G401 (cell line): Measurements from ENCODE around the gene FN1. TPM values are rescaled to one million over a fixed set of nuclear protein-coding genes. Genes with fewer than 3 reads are reported as not detected.
"Not testable (repeated sequence)": the region's sequence is repeated elsewhere in the genome, so short reads cannot be mapped to it uniquely, and the experiment has no call there.

Experiments
- DNase-seq: peaks from one replicate; pipeline ENCODE4 v3.0.0-alpha.2; 2015; ENCODE audit warnings: low spot score
- in situ Hi-C: cut with HindIII; loops from 2 replicates; pipeline ENCODE4 v1.10.0; 2016; ENCODE audit warnings: low sequenced_read_pairs, mixed read lengths
- total RNA-seq: library from RNA; depleted of rRNA; stranded (reverse); fragments of >200 nt; shearing (Covaris generic); gene quantifications from 2 replicates; pipeline ENCODE4 v1.2.3, GENCODE V29; 2014

FN1 gene
- total RNA-seq, 1 experiment from 2014 or later = 0.27 TPM

DNA sequence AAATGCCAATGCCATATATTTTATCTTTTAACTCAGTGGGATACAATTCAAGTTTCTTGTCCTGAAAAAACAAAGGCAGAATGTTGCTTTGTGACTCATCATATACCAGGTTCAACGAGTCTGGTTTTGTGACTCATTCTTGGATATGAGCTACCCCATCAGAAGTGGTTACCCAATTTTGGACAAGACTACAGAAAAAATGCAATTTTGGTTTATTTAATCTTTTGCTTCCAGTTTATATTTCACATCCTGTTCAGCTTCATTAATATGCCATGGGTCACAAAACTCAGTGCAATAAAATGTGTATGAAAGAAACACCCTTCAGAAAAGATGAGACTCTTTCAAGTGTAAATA is 25.0 kb downstream of the FN1 start:
- in situ Hi-C loops = no loop called here
- no peak for DNase-seq

GRCh38 chr2:215410181-215410931 is 25.5 kb downstream of the FN1 start:
- in situ Hi-C loops, DNase-seq: not testable (repeated sequence)

DNA sequence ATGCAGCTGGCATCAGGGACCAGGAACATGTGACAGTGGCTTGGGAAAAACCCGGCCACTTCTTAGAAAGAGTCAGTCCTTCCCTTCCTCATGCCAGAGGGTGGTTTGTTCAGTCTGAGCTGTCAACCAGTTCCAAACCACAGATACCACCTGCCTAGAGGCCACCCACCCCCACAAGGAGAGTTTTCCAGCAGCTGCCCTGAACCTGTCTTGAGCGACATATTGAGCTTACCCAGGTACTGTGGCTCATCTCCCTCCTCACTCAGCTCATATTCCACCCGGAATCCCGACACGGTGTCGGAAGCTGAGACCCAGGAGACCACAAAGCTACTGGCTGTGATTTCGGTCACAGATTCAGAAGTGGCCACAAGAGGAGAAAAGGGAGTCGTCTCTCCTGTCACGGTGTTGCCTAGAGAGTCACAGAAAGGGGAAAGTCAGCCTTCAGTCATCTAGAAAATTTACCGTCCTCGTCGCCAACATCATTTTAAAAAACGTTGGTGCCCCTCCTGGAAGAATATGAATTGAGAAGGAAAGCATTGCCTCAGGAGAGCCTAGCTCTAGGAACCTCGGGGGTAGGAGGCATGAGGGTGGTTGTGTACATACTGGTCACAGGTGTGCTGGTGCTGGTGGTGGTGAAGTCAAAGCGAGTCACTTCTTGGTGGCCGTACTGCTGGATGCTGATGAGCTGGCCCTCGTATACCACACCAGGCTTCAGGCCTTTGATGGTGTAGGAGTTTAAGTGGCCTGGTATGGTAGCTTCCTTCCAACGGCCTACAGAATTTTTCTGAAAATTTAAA is 26.3 kb downstream of the FN1 start:
- in situ Hi-C loops = no loop called here
- DNase-seq = no peak

DNA sequence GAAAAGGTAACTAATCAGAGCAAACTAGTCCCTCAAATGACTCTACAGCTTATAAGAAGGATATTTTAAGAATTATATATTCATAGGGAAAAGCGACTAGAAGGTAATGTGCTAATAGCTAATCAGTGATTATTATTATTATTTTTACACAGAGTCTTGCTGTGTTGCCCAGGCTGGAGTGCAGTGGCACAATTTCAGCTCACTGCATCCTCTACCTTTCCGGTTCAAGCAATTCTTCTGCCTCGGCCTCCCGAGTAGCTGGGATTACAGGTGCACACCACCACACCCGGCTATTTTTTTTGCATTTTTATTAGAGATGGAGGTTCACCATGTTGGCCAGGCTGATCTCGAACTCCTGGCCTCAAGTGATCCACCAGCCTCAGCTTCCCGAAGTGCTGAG is 27.4 kb downstream of the FN1 start:
- DNase-seq, in situ Hi-C loops: not testable (repeated sequence)

DNA sequence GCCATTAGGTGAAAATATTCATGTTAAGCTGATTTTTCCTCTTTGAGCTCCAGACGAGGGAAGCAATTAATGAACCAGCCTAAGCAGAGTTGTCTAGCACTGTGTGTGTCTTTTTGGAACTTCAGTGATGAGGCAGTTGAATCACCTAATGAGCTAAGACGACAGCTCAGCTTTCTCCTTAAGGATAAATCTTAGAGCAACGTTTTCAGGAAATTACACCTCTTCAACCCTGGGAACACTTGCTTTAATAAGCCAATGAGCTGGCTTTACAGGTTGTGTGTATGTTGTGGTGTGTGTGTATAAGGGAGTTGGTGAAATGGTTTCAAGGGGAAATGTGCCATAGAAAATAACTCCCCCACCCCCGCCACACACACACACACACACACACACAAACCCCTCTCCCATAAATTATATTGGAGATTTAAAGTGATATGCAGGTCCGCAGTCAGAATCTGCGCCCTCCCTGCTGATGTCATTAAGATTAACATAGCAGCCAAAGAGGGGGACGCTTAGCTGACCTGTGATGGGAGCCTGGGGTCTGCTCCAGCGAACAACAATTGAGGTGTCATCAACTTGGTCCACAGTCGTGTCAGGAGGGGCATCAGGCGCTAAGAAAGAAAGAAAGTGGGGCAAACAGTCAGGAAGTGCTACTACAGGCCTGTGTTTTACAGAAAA is 28.1 kb downstream of the FN1 start:
- no peak for DNase-seq
- in situ Hi-C loops = no loop called here

DNA sequence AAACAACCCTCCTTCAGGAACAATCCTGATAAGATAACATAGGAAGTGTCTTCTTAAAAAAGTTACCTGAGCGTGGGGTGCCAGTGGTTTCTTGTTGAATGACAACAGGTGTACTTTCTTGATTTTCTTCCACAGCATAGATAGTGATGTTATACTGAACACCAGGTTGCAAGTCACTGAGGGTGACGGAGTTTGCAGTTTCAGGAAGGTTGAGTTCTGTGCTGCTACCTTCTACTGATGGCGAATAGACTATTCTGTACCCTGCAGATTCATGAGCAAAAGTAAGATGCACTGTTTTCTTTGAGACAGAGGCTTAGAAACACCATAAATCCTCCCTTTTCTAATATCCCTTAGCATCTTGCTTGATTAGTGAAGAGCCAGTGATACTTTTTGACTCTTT is 28.8 kb downstream of the FN1 start:
- in situ Hi-C loops = no loop called here

DNA sequence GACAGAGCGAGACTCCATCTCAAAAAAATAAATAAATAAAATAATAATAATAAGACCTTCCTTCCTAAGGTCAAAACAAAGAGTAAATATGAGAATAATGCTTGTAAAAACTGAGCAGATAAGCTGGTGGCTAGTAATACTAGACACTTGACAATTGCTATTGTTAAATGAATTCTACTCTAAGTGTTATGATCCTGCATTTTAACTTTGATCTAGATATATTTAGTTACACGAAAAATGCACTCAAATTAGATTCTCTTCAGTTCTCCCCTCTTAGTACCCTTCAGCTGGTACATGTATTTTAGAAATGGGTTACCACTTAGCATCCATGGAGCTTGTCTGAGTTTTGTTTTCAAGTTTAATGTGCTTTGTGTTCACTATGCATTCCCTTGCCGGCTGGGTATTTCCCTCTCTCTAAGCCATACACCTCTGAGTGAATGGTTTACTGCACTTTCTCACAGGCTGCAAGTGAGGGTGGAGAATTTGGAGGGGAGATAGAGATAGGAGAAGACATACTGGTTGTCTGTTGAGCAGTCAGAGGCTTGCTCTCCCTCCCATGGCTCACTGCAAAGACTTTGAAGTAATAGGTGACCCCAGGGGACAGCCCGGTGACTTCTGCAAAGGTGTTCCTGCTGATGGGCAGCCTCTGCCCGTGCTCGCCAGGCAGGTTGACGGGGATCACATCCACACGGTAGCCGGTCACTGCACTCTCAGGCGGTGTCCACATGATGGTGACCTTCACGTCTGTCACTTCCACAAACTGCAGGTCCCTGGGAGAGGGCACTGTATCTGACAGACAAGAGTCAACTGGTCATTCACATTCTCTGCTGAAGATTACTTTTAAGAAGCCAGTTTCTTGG is 29.9 kb downstream of the FN1 start:
- DNase-seq = no peak
- in situ Hi-C loops = no loop called here

More for the DNA sequence above, 28.8 kb downstream of the FN1 start:
- no peak for DNase-seq

GRCh38 chr2:215404348-215405012 is 31.4 kb downstream of the FN1 start:
- in situ Hi-C loops = no loop called here

DNA sequence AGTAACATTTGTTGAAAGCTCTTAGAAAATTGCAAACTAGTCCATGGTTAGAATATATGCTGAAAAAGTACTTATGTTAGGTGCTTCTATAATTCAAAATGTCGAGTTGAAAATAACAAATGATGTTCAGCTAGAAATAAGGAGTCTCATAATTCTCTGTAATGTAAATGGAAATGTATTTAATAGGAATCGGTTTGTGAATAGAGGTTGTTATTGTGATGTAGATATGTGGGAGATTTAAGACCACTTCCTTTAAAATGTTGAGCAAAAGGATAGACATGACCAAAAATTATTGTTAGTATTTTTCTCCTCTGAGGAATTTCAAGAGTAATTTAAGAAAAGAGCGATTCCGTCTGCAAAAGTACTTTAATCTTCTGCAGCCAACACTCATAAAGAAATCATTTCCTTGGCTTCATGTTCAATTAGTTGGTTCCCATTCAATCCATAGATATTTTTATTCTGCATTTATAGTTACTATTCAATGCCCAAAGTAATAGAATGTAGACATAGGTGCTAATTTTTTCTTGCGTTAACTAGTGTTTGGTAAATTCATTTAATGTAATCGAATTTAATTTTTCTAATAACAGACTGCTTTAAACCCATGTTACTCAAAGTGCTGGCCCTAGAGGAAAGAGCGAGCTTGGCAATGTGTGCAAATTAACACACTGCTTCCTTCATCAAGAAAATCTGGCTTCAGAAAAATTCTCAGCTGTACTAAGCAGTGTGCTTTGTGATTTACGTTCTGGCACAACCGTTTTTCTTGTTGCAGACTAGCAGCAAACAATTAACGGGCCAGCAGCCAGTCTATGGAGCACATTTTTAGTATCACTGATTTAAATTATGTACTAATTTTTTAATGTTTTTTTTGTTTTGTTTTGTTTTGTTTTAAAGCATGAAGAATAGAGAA is 32.2 kb downstream of the FN1 start:
- no peak for DNase-seq
- in situ Hi-C loops = no loop called here

More at GRCh38 chr2:215404348-215405012, 31.4 kb downstream of the FN1 start:
- DNase-seq = no peak

DNA sequence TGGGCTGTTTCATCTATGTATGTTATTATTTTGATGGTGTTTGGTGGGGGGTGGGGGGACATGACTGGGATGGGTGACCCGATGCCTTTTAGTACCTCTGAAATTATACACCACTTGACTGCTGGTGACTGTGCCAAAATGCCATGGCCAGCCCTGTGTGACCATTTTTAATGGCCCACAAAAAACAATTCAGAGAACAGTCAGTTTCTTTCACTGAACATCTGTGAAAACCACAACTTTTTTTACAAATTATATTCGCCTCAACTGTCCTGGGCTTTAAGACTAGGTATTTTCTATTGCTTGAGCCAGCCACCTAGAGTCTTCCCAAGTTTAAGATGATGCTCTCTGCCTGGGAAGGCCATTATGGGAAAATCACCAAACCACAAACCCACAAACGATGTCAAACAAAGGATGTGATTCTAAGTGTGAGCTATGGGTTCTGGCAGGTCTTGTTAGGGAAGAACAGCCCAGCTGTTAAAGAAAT is 33.9 kb downstream of the FN1 start:
- no peak for DNase-seq

GRCh38 chr2:215399067-215399716 is 36.7 kb downstream of the FN1 start:
- in situ Hi-C loops = no loop called here
- no peak for DNase-seq

More for the DNA sequence above, 33.9 kb downstream of the FN1 start:
- in situ Hi-C loops = no loop called here

DNA sequence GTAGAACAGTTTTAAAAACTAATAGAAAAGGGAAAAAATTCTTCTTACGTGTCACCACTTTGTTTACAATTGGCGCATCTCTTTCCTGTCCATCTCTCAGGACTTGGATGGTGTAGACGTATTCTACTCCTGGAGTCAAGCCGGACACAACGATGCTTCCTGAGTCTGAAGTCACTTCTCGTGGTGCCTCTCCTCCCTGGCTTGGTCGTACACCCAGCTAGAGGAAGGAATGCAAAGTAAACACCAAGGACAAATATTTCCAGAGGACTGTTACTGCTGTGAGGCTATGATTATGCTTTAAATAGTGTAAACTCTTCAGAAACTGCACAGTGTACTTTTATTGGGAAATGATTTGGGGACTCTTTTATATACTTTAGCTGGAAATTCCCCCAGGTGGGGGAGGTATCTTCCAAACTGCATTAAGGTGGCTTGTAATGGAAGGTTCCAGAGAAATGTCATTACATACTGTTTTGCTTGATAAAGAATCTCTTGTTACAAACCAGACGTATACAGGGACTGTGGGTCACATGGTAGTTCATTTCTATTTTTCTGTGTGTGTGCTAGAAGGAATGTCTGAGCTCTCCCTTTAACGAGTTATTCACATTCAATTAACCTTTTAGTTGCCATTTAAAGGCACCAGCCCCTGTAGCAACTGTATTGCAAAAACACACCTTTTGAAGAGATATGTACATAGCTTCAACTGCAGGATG is 38.1 kb downstream of the FN1 start:
- in situ Hi-C loops = no loop called here
- DNase-seq = no peak

DNA sequence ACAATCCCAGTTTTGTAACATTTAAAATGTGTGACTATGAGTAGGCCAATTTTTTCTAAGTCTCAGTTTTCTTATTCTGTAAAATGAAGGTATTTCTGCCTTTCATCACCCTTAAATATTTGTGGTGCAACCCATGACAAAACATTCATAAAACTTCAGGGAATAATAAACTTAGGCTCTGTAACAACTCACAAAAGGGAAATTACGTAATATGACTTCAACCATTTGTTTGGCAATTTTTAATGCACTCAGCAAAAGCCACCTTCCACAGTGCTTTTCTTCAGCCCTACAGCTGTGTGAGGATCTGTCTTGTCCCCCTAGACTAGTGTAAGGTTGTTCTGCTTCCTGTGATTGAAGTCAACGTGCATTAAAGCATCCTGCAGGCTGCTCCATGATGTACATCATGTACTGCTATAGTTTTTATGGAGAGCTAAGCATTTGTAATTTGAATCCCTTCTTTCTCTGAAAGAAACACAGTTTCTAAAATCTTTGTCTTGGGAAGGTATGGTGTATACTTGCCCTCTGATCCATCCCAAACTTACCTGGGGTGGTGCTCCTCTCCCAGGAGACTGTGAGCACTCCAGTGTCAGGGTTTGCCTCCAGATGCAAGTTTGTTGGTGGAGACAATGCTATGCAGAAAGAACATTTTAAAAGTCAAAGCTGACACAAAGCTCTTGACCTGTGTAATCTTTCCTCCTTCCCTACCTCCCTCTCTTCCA is 39.1 kb downstream of the FN1 start:
- no peak for DNase-seq
- in situ Hi-C loops = no loop called here

GRCh38 chr2:215395687-215396460 is 40.0 kb downstream of the FN1 start:
- in situ Hi-C loops = no loop called here

DNA sequence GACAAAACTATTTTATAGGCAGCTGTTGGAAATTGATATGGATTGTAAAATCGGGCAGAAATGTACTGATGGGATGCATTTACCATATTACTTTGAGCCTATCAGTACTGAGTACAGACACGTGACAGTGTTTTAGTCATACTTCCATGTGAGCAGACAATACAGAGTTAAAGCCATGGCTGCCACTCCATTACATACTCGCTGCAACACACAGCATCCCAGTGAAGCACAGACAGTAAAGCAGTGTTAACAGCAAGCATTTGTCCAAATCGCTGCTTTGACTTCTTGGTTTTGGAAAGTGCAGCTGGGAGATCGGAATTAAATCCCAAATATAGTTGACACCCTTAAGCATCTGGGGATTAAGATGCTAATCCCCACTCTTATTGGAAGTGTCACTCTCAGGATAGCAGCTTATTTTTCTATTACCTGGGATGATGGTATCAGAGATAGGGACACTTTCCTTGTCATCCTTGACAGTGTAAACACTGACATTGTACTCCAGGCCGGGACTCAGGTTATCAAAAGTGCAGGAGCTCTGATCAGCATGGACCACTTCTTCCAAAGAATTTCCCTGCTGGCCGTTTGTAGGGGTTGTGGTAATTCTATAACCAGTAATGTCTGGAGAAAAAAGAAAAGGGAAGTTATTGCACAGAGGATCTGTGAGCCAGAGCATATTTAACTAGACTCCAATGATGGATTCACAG is 41.6 kb downstream of the FN1 start:
- in situ Hi-C loops = no loop called here
- no peak for DNase-seq

More at GRCh38 chr2:215395687-215396460, 40.0 kb downstream of the FN1 start:
- no peak for DNase-seq
